Stimulated activated CD8-positive, alpha-beta memory T cell treated with anti-CD3 and anti-CD28 coated beads, Interleukin-7, amount 100 ng/mL, for 4 hours (primary cell): Measurements from ENCODE around the gene SERPINA9.

Experiments
- DNase-seq, 2 donors: peaks; one replicate each; pipeline ENCODE4 v3.0.0-alpha.2; 2020; ENCODE audit warnings: low read depth in 2 of 2

The SERPINA9 gene

GRCh38 chr14:94462219-94462551, 13.8 kb downstream of the SERPINA9 start:
- DNase-seq, result no peak

GRCh38 chr14:94461526-94462218, 14.3 kb downstream of the SERPINA9 start:
- no peak for DNase-seq

GRCh38 chr14:94460631-94461416, 15.2 kb downstream of the SERPINA9 start:
- DNase-seq, result no peak

DNA sequence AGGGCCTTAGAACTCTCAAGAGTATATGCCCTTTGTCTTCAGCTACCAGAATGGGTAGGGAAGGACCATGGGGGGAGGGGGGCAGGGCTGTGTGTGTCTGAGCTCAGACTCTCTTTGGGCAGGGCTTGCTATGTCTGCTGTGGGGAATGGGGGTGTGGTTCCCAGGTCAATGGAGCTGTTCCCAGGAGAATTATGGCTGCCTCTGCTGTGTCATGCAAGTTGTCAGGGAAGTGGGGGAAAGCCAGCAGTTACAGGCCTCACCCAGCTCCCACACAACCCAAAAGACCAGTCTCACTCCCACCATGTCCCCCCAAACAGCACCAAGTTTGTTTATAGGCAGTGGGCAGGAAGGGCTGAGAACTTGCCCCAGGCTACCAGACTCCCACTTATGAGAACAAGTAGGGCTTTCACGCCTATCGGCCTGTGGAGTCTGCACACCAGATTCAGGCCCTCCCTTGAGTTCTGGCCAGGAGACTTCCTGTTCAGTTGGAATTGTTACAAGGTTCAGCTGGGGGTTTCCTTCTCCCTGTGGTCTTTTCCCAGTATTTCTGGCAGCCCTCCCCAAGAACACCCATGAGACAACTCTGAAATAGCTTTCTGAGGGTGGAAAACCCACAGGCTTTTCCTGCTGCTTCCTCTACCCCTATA, 17.3 kb downstream of the SERPINA9 start:
- no peak for DNase-seq

- DNase-seq, result no peak
Observed at GRCh38 chr14:94458096-94458495, 17.9 kb downstream of the SERPINA9 start.

DNA sequence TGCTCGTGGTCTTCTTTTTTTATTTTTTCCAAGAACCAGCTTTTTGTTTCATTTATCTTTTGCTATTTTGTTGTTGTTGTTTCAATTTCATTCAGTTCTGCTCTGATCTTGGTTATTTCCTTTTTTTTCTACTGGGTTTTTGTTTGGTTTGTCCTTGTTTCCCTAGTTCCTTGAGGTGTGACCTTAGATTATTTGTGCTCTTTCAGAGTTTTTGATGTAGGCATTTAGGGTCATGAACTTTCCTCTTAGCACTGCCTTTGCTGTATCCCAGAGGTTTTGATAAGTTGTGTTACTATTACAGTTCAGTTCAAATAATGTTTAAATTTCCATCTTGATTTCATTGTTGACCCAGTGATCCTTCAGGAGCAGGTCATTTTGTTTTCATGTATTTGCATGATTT, 20.1 kb downstream of the SERPINA9 start:
- no peak for DNase-seq

- no peak for DNase-seq
Observed at GRCh38 chr14:94451826-94452225, 24.2 kb downstream of the SERPINA9 start.

DNA sequence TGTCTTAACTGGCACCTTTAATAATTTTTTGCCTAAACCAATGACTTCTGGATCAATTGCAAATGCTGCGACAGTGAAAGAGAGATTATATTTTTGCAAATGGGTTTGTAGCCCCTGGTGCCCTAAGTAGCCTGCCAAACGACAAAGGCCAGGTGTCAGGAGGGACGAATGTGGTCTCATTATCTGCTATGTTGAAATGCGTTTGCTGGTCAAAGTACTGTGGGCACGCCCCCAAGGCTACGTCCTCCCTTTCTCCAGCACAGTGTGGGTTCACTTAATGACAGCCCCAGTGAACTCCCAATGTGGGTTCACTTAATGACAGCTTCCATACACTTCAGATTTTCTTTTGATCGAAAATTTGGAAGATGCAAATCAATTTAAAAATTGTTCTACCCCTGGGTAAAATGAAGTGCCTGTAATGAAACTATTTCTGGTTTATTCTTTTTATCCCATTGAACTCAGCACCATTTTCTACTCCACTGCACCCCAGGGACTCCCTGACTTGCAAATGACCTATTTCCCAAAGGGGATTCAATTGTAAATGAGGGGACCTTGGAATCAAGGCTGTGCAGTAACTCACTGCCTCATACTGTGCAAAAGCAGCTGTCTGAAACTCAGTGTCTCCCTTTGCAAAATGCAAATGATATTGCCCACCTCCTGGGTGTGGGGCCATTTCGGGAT, 24.8 kb downstream of the SERPINA9 start:
- no peak for DNase-seq

DNA sequence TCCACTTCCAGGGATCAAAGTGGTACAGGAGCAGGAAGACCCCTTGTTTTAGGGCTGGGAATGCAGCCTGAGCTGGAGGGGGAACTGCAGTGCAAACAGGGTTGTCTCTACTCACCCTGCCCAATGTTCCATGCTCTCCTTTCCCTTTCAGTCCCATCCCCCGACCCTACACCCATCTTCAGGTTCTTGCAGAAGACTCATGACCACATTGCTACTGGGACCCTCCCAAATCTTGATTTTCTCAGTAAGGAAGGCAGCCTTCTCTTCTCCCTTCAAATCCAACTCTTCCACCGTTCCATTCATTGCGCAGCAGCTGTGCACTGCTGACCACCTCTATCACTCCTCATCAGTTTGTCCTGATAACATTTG, 25.3 kb downstream of the SERPINA9 start:
- no peak for DNase-seq

DNA sequence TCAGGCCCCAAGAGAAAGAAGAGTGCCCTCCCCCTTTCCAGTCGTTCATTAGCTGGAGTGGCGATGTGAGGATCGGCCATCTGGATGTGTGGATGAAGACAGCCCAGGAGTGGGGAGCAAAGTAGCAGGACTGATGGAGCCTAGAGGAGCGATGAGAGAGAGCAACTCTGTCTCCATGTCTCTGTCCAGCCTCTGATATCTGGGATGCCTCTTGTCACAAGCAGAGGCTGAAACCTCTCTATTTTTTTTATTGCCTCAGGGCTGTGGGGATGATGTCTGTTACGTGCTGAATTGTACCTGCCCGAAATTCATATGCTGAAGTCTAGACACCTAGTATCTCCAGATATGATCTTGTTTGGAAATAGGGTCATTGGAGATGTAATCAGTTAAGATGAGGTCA, 26.1 kb downstream of the SERPINA9 start:
- DNase-seq, result no peak

- no peak for DNase-seq
Observed at GRCh38 chr14:94448071-94448808, 27.8 kb downstream of the SERPINA9 start.

GRCh38 chr14:94447206-94447605, 28.8 kb downstream of the SERPINA9 start:
- DNase-seq, result no peak

GRCh38 chr14:94446126-94446525, 29.9 kb downstream of the SERPINA9 start:
- no peak for DNase-seq

DNA sequence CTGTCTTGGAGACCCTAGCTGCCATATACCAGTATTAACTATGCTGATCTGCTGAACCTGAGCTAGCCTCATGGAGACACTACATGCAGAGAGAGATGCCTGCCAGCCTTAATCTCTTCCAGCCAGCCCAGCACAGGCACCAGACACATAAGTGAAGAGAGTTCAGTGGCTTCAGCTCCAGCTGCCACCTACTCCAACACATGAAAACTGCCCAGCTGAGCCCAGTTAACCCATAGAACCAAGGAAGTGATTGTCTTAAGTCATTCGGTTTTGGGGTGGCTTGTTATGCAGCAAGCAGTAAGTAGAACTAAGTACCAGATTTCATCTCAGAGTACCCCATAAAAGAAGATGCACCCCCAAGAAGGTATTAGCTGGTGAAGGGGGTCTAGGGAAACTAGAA, 31.0 kb downstream of the SERPINA9 start:
- DNase-seq, result no peak

- DNase-seq, result no peak
Observed at GRCh38 chr14:94441531-94442205, 34.3 kb downstream of the SERPINA9 start.

DNA sequence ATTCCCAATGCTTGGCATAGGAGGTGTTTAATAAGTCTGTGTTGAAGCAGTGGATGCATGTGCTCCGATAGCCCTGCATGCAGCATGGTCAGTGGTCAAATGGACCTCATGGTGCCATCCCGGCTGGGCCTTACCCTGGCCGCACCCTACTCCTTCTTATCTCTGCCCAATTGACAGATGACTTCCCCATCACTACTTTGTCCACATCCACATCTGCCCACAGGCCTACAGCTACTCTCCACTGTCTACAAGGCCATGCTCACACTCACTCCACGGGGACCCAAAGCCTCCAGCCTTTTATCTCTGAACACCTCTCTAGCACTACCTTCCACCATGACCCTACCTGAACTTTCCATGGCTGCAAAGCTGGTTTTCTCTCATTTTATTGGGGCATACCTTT, 34.9 kb downstream of the SERPINA9 start:
- no peak for DNase-seq

- no peak for DNase-seq
Observed at GRCh38 chr14:94439453-94440057, 36.4 kb downstream of the SERPINA9 start.

GRCh38 chr14:94428610-94429009, 47.4 kb downstream of the SERPINA9 start:
- no peak for DNase-seq

GRCh38 chr14:94427016-94427613, 48.9 kb downstream of the SERPINA9 start:
- DNase-seq, result no peak

DNA sequence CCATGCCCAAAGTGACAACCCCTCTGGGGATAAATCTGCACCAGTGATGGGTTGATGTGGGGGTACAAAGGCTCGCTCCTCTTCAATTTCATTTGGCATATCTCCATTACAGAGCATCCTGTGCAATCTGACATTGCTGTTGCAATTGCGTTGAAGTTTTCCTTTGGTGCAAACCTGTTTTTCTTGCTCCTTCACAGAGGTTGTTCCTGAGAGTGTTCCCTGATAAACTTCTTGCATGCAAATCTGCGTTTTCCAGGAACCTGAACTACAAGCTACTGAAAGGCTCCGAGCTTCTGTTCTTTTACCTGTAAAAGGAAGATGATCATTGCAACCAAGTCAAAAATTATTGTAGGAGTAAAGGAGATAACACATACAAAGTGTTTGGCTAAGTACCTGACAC, 49.5 kb downstream of the SERPINA9 start:
- no peak for DNase-seq
